NT2/D1 (cell line): Measurements from ENCODE around the gene DNAH17.

Experiments used
- DNase-seq: peaks from one replicate; pipeline ENCODE4 v3.0.0-alpha.2; 2011; ENCODE audit warnings: low read depth, low spot score
- H3K27me3 ChIP-seq: 2 replicates; pipeline ENCODE4 v1.6.0; 2011; ENCODE audit warnings: mild to moderate bottlenecking; ENCODE audit not compliant: insufficient read length, insufficient read depth
- H3K36me3 ChIP-seq: 2 replicates; pipeline ENCODE4 v1.6.1; 2011; ENCODE audit warnings: mild to moderate bottlenecking, low read length, mixed read lengths; ENCODE audit not compliant: insufficient read depth, insufficient read length
- H3K4me1 ChIP-seq: 2 replicates; pipeline ENCODE4 v1.5.1; 2011; ENCODE audit not compliant: insufficient read depth, insufficient read length
- H3K4me3 ChIP-seq: 2 replicates; pipeline ENCODE4 v1.5.1; 2011; ENCODE audit warnings: low read depth; ENCODE audit not compliant: insufficient read length
- H3K9ac ChIP-seq: 2 replicates; pipeline ENCODE4 v1.6.0; 2011; ENCODE audit warnings: low read depth; ENCODE audit not compliant: insufficient read length
- H3K9me3 ChIP-seq: 2 replicates; pipeline ENCODE4 v1.5.1; 2011; ENCODE audit warnings: mild to moderate bottlenecking, low read length; ENCODE audit not compliant: insufficient read depth
- SUZ12 ChIP-seq: IDR thresholded peaks from 2 replicates; pipeline ENCODE4 v1.6.1; 2011; ENCODE audit not compliant: insufficient read length, insufficient read depth; ENCODE audit errors: extremely low read depth
- YY1 ChIP-seq: IDR thresholded peaks from 2 replicates; pipeline ENCODE4 v1.6.1; 2011; ENCODE audit not compliant: insufficient read length, insufficient read depth
- ZNF274 ChIP-seq: IDR thresholded peaks from 2 replicates; pipeline ENCODE4 v1.6.1; 2011; ENCODE audit warnings: mild to moderate bottlenecking, low read depth, low read length

Gene DNAH17

DNA sequence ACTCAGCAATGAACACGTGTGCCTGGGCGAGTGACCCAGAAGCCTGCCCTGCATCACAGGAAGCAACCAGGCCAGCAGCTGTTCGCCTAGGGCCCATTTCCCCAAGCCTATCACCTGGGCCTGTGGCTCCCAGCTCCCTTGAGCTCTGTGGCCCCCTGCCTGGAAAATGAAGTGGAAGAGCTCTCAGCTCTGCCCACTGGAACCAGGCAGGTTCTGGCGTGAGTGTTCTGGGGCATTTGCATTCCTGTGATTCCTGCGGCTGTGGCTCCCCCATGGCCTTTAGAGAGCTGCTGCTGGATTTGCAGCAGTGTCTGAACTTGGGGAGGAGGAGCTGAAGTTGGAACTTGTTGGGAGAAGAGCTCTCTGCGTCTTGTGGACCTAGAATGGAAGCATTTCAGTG is 175.9 kb downstream of the DNAH17 start:
- Histone ChIP-seq H3K36me3 (peaks cover 97% of the 10 kb centered on the region), H3K9me3 (no peaks in the 10 kb centered on the region), H3K4me1 (peaks cover 9% of the 10 kb centered on the region), H3K9ac (no peak overlapping the region), H3K27me3 (no peaks in the 10 kb centered on the region), H3K4me3 (no peak overlapping the region)
- DNase-seq = no peak
- TF ChIP-seq SUZ12 = no peak
- no peak for TF ChIP-seq ZNF274
- TF ChIP-seq YY1 = no peak

DNA sequence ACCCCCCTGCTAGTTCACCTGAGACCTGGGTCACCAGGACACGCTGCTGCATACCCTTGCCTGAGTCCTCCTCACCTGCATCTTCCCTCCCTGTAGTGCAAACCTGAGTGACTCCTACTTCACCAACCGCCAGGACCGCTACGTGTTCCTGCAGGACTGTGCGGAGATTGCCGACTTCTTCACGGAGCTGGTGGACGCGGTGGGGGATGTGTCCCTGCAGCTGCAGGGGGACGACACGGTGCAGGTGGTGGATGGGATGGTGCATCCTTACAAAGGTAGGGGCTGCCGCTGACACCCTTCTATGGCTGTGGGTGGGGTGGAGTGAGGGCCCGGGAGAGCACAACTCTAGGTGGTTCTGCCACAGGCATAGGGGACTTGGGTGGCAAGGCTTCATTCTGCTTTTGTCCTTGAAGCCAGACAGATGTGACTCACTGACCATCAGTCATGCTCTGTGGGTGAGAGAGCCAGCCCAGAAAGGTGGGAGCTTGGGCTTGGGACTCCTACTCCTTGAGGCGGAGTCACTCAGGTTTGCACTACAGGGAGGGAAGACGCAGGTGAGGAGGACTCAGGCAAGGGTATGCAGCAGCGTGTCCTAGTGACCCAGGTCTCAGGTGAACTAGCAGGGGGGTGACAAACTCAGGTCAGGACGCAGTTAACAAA is 176.5 kb downstream of the DNAH17 start:
- Histone ChIP-seq H3K4me3 (no peak overlapping the region), H3K9me3 (no peaks in the 10 kb centered on the region), H3K4me1 (peaks cover 9% of the 10 kb centered on the region), H3K9ac (no peak overlapping the region), H3K36me3 (peaks cover 99% of the 10 kb centered on the region), H3K27me3 (no peaks in the 10 kb centered on the region)
- TF ChIP-seq ZNF274 (no peak), SUZ12 (no peak), YY1 (no peak)
- DNase-seq = no peak

DNA sequence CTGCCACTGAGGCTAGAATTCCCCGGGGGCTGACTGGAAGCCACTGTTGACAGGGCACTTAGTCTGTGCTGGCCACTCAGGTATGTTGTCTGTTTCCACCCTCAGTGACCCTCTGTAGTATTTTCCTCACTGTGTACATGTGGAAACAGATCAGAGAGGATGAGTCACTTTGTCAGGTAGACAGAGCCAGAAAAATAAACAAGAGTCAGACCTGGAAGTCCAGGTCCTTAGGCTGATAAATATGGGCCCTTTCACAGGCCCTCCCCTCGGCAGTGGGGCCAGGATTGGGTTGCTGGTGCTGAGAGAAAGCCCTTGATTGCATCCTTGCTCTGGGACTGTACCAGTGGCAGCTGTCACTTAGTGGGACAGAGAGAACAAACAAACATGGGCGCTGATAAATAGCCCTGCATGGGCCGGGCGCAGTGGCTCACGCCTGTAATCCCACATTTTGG is 177.5 kb downstream of the DNAH17 start:
- Histone ChIP-seq H3K27me3 (no peaks in the 10 kb centered on the region), H3K4me1 (peaks cover 9% of the 10 kb centered on the region), H3K4me3 (no peak overlapping the region), H3K9me3 (no peaks in the 10 kb centered on the region), H3K36me3 (peaks cover 99% of the 10 kb centered on the region), H3K9ac (no peak overlapping the region)
- no peak for TF ChIP-seq SUZ12
- DNase-seq = no peak

DNA sequence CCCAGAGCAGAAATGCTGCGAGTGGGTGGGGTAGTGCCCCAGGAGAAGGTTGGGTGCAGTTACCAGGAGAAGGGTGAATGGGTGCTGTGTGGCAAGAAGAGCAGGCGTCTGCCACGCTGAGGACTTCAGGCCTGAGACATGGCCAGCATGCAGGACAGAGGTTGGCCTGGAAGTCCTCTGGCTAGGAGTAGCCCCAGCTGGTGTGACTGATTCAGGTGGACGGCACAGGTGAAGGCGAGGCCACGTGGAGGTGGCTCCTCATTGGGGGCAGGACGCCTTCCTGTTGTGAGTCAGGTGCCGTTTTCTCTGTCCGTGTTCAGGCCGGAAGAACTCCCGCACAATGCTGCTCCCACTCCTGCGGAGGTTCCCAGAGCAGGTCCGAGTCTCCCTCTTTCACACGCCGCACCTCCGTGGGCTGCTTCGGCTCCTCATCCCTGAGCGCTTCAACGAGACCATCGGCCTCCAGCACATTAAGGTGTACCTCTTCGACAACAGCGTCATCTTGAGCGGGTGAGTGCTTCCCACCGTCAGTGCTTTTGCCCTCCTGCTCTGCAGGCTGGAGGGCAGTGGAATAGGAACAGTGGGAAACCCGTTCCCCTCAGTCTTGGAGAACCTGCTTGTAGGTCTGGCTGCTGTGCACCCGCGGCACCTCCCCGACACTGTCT is 178.0 kb downstream of the DNAH17 start:
- no peaks in the 10 kb centered on the region for H3K9me3 ChIP-seq
- H3K36me3 ChIP-seq = peaks cover 97% of the 10 kb centered on the region
- TF ChIP-seq YY1 (no peak), SUZ12 (no peak), ZNF274 (no peak)
- H3K4me1 ChIP-seq = peaks cover 9% of the 10 kb centered on the region
- no peak for DNase-seq
- no peak overlapping the region for H3K9ac ChIP-seq
- no peaks in the 10 kb centered on the region for H3K27me3 ChIP-seq
- H3K4me3 ChIP-seq = no peak overlapping the region

GRCh38 chr17:78398390-78398789 is 178.8 kb downstream of the DNAH17 start:
- no peak overlapping the region for H3K4me3 ChIP-seq
- H3K36me3 ChIP-seq = peaks cover 95% of the 10 kb centered on the region
- no peak for TF ChIP-seq ZNF274
- no peak for TF ChIP-seq SUZ12
- no peak for TF ChIP-seq YY1
- peaks cover 9% of the 10 kb centered on the region for H3K4me1 ChIP-seq
- no peaks in the 10 kb centered on the region for H3K27me3 ChIP-seq
- no peaks in the 10 kb centered on the region for H3K9me3 ChIP-seq
- no peak for DNase-seq
- no peak overlapping the region for H3K9ac ChIP-seq

- Histone ChIP-seq H3K4me1 (peaks cover 9% of the 10 kb centered on the region), H3K9ac (no peak overlapping the region), H3K27me3 (no peaks in the 10 kb centered on the region), H3K9me3 (no peaks in the 10 kb centered on the region), H3K4me3 (no peak overlapping the region), H3K36me3 (peaks cover 94% of the 10 kb centered on the region)
- TF ChIP-seq ZNF274 (no peak), SUZ12 (no peak), YY1 (no peak)
- no peak for DNase-seq
Observed at GRCh38 chr17:78397681-78398101, 179.5 kb downstream of the DNAH17 start.

- Histone ChIP-seq H3K9ac (no peak overlapping the region), H3K4me3 (no peak overlapping the region), H3K9me3 (no peaks in the 10 kb centered on the region), H3K4me1 (peaks cover 9% of the 10 kb centered on the region), H3K27me3 (no peaks in the 10 kb centered on the region), H3K36me3 (peaks cover 89% of the 10 kb centered on the region)
- no peak for TF ChIP-seq YY1
- TF ChIP-seq SUZ12 = no peak
- no peak for TF ChIP-seq ZNF274
- DNase-seq = no peak
Observed at GRCh38 chr17:78396441-78397337, 180.5 kb downstream of the DNAH17 start.
